GM12874 (cell line): ENCODE measurements around the gene ASTE1.

ENCODE experiments used
- TF ChIP-seq, protein P1 (sequence below): IDR thresholded peaks from 2 replicates; pipeline ENCODE4 v1.5.1; 2011; ENCODE audit warnings: low read depth, mild to moderate bottlenecking, control low read depth, low read length, moderate library complexity; ENCODE audit not compliant: insufficient read depth

The ASTE1 gene

DNA sequence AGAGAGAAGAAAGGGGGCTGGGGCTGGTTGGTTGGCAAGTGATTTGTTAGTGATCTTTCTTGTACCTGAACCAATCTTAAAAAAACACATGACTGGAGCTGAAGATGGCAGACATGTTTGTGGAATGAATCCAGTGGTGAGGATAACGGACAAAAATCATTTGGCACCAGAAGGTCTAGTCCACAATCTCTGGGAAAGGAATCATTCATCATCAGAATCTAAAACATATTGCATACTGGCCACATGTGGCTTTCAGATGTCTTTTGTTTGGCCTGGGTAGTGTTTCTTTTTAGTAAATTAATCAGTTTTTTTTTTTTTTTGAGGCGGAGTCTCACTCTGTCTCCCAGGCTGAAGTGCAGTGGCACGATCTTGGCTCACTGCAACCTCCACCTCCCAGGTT is 5.0 kb upstream of the ASTE1 start:
- TF ChIP-seq, protein P1, sequence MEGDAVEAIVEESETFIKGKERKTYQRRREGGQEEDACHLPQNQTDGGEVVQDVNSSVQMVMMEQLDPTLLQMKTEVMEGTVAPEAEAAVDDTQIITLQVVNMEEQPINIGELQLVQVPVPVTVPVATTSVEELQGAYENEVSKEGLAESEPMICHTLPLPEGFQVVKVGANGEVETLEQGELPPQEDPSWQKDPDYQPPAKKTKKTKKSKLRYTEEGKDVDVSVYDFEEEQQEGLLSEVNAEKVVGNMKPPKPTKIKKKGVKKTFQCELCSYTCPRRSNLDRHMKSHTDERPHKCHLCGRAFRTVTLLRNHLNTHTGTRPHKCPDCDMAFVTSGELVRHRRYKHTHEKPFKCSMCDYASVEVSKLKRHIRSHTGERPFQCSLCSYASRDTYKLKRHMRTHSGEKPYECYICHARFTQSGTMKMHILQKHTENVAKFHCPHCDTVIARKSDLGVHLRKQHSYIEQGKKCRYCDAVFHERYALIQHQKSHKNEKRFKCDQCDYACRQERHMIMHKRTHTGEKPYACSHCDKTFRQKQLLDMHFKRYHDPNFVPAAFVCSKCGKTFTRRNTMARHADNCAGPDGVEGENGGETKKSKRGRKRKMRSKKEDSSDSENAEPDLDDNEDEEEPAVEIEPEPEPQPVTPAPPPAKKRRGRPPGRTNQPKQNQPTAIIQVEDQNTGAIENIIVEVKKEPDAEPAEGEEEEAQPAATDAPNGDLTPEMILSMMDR: no peak

DNA sequence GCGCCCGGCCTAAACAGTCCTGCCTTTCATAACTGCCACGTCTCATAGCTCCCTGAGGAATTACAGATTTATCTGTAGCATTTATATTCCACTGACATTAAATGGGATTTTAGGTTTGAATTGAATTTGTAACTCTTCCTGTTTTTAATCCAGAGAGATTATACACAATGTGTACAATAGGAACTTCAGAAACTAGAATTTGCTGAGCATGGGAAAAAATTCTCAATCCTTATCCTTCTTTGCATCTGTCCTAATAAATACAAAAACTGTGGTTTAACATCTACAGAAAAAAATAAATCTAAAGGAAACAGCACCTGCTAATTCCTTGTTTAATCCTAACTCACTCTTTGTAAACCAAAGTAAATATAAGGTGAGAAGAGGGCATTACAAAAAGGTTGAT is 2.2 kb upstream of the ASTE1 start:
- TF ChIP-seq, protein P1: no peak

DNA sequence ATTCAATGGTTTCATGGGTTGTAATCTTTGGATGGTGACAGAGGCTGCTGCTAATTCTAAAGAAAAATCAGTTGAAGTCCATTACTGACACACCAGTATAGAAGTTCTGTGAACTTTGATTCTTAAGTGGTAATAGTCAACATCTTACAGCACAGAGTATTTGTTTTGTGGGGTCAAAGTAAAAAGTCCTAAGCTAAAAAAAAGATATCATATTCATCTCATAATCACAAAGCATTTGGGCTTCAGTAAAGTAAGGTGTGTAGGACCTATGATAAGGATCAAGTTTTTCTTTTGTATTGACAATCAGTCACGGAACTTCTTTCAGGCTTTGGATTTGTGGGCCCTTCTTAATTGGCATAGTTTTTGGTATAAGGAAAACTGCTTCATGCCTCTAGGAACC is 1.1 kb downstream of the ASTE1 start:
- TF ChIP-seq, protein P1: no peak

DNA sequence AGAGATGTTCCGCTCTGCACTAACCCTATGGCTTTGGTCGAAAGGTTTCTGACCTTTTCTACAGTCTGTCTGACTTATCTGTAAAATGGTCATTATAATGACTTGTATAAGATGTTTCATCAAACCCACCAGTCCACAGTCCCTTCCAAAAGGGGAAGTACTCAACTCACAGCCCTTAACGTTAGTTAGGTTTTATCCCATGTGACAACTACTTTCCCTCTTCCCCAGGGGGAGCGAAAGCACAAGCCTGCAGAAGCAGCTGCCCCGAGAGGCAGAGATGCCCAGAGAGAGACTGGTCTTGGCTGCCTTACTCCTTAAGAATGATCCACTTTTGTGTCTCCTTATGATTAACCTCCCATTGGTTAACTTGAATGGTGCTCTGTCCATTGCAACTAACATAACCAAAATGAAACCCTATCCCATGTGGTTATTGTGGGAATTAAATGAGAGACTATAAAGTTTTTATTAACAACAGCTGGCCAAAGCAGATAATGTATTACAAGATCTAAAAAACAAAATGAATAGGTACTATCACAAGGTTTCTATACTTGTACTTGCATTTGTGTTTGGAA is 6.4 kb downstream of the ASTE1 start:
- TF ChIP-seq, protein P1: no peak

DNA sequence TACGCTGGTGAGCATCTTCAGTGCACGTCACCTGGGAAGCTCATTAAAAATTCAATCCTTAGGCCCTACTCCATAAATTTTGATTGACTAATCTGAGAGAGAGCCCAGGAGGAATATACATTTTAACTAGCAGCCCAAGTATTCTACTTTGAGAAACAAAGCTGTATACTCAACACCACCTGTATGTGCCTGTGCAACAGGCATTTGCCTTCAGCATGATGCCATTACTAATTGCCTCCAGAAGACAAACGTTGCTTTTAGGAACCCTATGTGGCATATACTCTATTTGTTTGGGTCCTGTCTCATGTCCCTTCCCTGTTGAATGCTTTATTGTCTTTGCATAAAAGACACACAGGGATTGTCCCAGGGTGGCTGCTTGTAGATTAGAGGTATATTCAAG is 7.7 kb downstream of the ASTE1 start:
- TF ChIP-seq, protein P1: no peak

DNA sequence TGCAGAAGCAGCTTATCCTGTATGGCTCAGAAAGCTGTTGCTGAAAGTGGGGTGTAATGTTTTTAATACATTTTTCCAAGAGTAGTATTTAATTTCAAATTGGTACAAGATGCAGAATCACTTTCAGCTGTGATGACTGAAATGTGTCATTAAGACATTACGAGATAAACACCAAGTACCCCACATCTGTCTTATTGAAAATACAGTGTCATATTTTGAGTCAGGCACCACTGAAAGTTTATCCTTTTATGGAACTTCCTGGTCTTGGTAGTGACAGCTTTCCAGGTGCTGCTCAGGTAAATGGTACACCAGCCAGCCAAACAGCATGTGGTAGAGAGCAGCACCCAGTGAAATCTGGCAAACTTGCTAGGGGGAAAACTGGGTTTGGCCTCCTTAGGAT is 16.9 kb downstream of the ASTE1 start:
- TF ChIP-seq, protein P1: no peak

DNA sequence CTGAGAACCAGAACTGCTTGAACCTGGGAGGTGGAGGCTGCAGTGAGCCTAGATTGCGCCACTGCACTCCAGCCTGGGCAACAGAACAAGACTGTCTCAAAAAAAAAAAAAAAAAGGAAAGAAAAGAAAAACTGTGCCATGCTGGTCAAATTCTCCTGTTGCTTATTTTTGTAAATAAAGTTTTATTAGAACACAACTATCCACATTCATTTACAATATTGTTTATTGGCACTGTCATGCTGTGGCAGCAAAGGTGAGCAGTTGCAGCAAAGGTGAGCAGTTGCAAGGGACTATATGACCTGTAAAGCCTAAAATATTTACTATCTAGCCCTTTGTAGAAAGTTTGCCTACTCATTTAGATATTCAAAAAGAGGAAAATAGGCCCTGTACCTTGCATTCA is 18.3 kb downstream of the ASTE1 start:
- TF ChIP-seq, protein P1: no peak

DNA sequence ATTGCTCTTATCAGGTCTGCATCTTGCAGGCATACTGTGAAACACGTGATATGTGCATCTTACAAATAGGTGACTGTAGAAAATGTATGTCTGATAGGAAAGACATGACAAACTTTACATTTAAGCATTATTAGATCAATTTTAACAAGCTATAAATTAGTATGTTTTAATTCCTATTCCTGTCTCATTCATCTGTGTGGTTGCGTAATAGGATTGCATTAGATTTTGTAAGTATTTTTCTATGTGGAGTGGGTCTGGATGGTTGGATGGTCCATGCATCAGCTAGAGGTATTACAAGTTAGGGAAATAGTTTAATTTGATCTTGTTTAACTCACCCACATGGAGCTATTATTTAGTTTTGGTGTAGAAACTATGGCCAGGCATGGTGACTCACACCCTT is 18.8 kb downstream of the ASTE1 start:
- TF ChIP-seq, protein P1: no peak
